ENCODE results near the gene TBX10.
A peak's percentile ranks its signal among the peaks of the same experiment; 100 is the strongest.
"Not testable (repeated sequence)": the region's sequence is repeated elsewhere in the genome, so short reads cannot be mapped to it uniquely, and the experiment has no call there.

Gene TBX10

GRCh38 chr11:67614730-67615714 lies 24.5 kb downstream of the TBX10 start:
- no peak for DNase-seq

- peak; percentile 36 for DNase-seq
Measured at GRCh38 chr11:67613960-67614715, 25.4 kb downstream of the TBX10 start.

- no peak for DNase-seq
Measured at GRCh38 chr11:67613313-67613959, 26.1 kb downstream of the TBX10 start.

DNA sequence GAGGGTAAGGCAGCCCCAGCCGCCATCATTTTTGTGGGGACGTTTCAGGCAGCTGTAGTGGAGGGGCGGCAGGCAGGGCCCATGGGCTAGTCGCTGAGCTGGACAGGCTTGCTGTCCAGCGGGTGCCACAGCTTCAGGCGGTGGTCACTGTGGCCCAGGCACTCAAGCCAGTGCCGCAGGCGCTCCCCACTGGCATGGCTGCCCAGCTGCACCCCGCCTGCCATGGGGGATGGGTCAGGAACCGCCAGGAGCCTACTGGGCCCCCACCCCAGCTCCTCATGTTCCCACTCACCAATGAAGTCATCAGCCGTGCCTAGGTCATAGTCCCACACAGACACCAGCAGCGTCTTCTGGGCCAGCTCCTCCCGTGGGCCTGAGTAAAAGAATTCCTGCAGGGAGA lies 26.8 kb downstream of the TBX10 start:
- no peak for DNase-seq

GRCh38 chr11:67611704-67612587 lies 27.6 kb downstream of the TBX10 start:
- DNase-seq: no peak

DNA sequence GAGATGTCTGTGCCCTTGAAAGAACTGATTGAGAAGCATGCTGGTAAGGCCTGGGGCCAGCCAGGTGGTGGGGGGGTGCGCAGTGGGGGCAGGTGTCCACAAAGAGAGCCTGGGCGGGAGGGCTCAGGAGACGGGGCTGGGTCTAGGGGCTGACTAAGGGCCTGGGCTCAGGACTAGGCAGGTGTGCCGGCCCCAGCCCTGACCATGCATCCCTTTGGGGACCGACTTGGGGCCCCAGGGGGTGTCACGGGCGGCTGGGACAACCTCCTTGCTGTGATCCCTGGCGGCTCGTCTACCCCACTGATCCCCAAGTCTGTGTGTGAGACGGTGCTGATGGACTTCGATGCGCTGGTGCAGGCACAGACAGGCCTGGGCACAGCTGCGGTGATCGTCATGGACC lies 28.4 kb downstream of the TBX10 start:
- DNase-seq: no peak

DNA sequence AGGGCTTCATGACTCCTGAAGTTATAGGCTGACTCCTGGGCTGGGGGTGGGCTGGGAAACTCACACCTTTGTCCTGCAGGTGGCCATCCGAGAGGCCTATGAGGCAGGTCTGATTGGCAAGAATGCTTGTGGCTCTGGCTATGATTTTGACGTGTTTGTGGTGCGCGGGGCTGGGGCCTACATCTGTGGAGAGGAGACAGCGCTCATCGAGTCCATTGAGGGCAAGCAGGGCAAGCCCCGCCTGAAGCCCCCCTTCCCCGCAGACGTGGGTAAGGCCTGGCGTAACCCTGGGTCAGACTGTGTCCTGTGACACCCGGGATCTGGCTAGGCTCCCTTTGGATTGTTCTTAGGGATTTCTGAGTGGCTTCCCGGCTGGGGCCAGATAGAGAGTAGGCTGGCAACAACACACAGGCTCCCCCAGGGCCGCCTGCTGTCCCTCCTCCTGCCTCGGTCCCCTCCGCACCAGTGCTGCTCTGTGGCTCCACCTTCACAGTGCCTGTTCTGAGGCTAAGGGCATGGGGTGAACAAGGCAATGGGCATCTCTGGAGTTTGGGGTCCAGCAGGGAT lies 29.2 kb downstream of the TBX10 start:
- no peak for DNase-seq

GRCh38 chr11:67609316-67609715 lies 30.2 kb downstream of the TBX10 start:
- no peak for DNase-seq

GRCh38 chr11:67608486-67608885 lies 31.1 kb downstream of the TBX10 start:
- no peak for DNase-seq

DNA sequence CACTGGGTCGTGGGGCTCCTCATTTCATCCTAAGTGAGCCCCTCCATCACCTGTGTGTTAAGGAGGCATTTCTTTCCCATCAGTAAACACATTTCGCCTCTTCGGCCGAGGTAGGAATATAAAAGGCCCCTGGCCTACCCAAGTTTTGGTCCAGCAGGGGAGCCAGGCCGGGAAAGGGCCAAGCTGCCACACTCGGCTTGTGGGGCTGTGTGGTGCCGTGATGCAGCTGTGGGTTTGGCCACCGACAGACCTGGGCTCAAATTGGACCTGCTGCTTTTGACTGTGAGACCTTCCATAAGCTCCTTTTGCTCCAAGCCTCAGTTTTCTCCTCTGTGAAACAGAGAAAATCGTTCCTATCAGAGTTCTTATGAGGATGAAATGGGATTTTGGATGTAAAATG lies 32.1 kb downstream of the TBX10 start:
- DNase-seq: no peak

GRCh38 chr11:67606492-67607295 lies 32.9 kb downstream of the TBX10 start, which contains the start of gene NDUFV1:
NDUFV1 (plus strand) TSS chr11:67606936; CDS start chr11:67607005, 69 bp downstream.
- peak; percentile 91 for DNase-seq

- DNase-seq: no peak
Measured at GRCh38 chr11:67606093-67606491, 33.5 kb downstream of the TBX10 start.

GRCh38 chr11:67605231-67606011 lies 34.1 kb downstream of the TBX10 start:
- no peak for DNase-seq

DNA sequence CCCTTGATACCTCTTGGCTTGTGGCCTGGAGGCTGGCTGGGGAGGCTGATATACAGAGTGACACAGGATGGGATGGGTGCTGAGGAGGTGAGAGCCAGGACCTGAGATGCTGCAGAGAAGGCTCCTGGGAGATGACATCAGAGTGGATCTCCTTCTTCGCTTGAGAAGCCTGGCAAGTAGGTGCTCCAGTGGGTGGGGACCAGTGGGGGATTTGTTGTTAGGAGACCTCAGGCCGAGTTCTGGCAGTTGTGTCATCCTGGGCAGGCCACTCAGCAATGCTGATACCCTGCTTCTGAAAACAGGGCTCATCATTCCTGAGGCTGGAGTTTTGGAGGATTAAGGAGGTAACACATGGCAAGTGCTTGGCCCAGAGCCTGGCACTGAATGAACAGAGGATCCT lies 34.7 kb downstream of the TBX10 start:
- no peak for DNase-seq

DNA sequence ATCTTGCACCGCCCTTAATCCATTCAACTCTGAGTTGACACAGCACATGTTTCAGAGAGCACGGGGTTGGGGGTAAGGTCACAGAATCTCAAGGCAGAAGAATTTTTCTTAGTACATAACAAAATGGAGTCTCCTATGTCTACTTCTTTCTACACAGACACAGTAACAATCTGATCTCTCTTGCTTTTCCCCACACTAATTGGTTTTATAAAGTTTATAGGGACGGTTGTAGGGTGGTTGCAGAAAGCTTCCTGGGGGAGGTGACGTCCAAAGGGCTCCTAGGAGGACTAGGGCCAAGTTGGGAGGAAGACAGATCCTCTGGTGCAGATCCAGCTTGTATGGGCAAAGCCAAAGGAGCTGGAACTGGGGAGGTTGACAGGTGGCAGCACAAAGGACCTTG lies 35.4 kb downstream of the TBX10 start:
- DNase-seq: not testable (repeated sequence)

DNA sequence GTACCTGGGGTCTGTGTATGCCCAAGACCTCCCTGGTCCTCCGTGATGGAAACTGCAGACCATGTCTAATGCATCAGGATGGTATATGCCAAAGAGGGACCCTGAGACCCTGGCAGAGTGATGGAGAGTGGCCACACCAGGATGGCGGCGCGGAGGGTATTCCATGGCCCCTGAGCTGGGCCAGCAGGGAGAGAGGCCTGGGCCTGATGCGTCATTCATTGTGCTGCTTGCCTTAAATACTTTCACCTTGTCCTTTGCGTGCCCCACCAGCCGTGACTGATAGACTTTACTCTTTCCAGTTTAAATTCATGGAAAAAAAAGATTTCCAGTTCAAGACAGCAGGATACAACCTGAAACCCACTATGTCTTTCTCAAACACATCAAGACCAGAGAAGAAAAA lies 38.5 kb downstream of the TBX10 start:
- no peak for DNase-seq

- DNase-seq: no peak
Measured at GRCh38 chr11:67600324-67601029, 39.1 kb downstream of the TBX10 start.

DNA sequence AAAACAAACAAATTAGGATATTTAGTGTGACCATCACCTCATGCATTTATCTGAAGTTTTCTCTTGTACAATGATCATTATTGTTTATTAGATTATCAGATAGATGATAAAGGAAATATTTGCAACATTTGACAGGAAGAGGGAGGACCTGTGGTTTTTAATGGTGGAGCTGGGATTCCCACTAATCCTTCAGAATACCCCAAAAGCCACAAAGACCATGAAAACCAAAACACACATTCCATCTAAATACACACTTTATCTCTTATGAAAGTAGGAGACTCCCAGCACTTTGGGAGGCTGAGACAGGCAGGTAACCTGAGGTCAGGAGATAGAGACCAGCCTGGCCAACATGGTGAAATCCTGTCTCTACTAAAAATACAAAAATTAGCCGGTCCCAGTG lies 40.4 kb downstream of the TBX10 start:
- no peak for DNase-seq

DNA sequence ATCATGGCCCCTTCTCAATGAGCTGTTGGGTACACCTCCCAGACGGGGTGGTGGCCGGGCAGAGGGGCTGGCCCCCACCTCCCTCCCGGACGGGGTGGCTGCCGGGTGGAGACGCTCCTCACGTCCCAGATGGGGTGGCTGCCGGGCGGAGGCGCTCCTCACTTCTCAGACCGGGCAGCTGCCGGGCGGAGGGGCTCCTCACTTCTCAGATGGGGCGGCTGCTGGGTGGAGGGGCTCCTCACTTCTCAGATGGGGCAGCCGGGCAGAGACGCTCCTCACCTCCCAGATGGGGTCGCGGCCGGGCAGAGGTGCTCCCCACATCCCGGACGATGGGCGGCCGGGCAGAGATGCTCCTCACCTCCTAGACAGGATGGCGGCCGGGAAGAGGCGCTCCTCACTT lies 41.6 kb downstream of the TBX10 start:
- not testable (repeated sequence) for DNase-seq

Measured in fibroblast of skin of right quadriceps (primary cell).